K562 (cell line): ENCODE measurements around the gene ARV1. TPM values are rescaled to one million over a fixed set of nuclear protein-coding genes. Genes with fewer than 3 reads are reported as not detected.

Experiments used
- ATAC-seq: fragments of 200-7000 bp; cut with Tn5 transposase; 3 replicates; pipeline ENCODE4 v1.9.1; 2020; ENCODE audit warnings: moderate library complexity
- BruUV-seq: library from RNA; stranded (reverse); fragments of 400-500 nt; replicated peaks from 2 replicates; lab custom pipeline; 2021; lab: Mats Ljungman, UMichigan
- CTCF ChIA-PET: fragments of 300-600 bp; formaldehyde crosslinking; extraction: SDS; loops from one replicate; lab custom pipeline; 2021; ENCODE audit warnings: low intra/inter-chr PET ratio; lab: Yijun Ruan, JAX
- POLR2A ChIA-PET: fragments of 300-600, 350-650 bp; sonication (Branson Sonifier 250); formaldehyde crosslinking; extraction: SDS; loops from one replicate; lab custom pipeline; 2021; ENCODE audit warnings: antibody characterized with exemption, inconsistent platforms; lab: Yijun Ruan, JAX
- DNase-seq, 4 experiments: peaks; one replicate each; pipeline versions ENCODE4 v3.0.0 to v3.0.0-alpha.2; 2011 to 2018; ENCODE audit warnings: low spot score in 3 of 4, mixed read lengths in 3 of 4; ENCODE audit errors: extremely low read depth in 1 of 4
- FAIRE-seq: peaks from 2 replicates; lab custom pipeline; 2011; peaks lifted over from hg19 to GRCh38; lab: Jason Lieb, UNC
- H2AFZ ChIP-seq: 2 replicates; pipeline ENCODE4 v1.6.0; 2011; ENCODE audit warnings: low read depth, low read length, control low read depth, inconsistent platforms
- H3K27ac ChIP-seq: fragments of 200-600 bp; 3 replicates; pipeline ENCODE4 v1.8.0; 2011; ENCODE audit warnings: low read depth, mild to moderate bottlenecking, control low read depth, inconsistent platforms, low read length, moderate library complexity, mixed read lengths; ENCODE audit errors: extremely low read depth
- H3K27me3 ChIP-seq, 2 experiments: fragments of 300-600 bp in 1 of 2; 2 replicates in 1 of 2; 3 replicates in 1 of 2; pipeline versions ENCODE4 v1.6.0 to v1.8.0; 2011; ENCODE audit warnings: inconsistent platforms in 2 of 2, low read length in 2 of 2, mild to moderate bottlenecking in 1 of 2, mixed read lengths in 1 of 2, moderate library complexity in 1 of 2; ENCODE audit not compliant: control insufficient read depth in 2 of 2, insufficient read depth in 2 of 2
- H3K36me3 ChIP-seq: fragments of 300-600 bp; 3 replicates; pipeline ENCODE4 v1.8.0; 2011; ENCODE audit warnings: mild to moderate bottlenecking, low read length, inconsistent platforms; ENCODE audit not compliant: control insufficient read depth, insufficient read depth
- H3K4me1 ChIP-seq, 2 experiments: fragments of 200-600 bp in 1 of 2; replicated peaks in 1 of 2; 2 replicates in 1 of 2; 3 replicates in 1 of 2; pipeline versions ENCODE4 v1.5.1 to v1.8.0; 2011; ENCODE audit warnings: inconsistent platforms in 2 of 2, low read length in 2 of 2, mild to moderate bottlenecking in 1 of 2, mixed read lengths in 1 of 2, moderate library complexity in 1 of 2; ENCODE audit not compliant: control insufficient read depth in 2 of 2, insufficient read depth in 2 of 2
- H3K4me2 ChIP-seq: 2 replicates; pipeline ENCODE4 v1.6.1; 2011; ENCODE audit warnings: low read length, control low read depth, inconsistent platforms, mixed read lengths; ENCODE audit not compliant: insufficient read depth
- H3K4me3 ChIP-seq: fragments of 200-600 bp; sonication (generic), shearing (Covaris generic); 2 replicates; pipeline ENCODE4 v1.5.1; 2016; ENCODE audit warnings: control low read depth, inconsistent platforms
- H3K79me2 ChIP-seq: fragments of 200-600 bp; 3 replicates; pipeline ENCODE4 v1.8.0; 2011; ENCODE audit warnings: low read length, inconsistent platforms; ENCODE audit not compliant: control insufficient read depth, insufficient read depth
- H3K9ac ChIP-seq, 2 experiments: 2 replicates each; pipeline versions ENCODE4 v1.6.0 to v1.6.1; 2011; ENCODE audit warnings: low read depth in 2 of 2, low read length in 2 of 2, control low read depth in 1 of 2, inconsistent platforms in 1 of 2, mild to moderate bottlenecking in 1 of 2, mixed read lengths in 1 of 2; ENCODE audit not compliant: insufficient read depth in 1 of 2
- H3K9me1 ChIP-seq: one replicate; pipeline ENCODE4 v1.6.0; 2011; ENCODE audit warnings: inconsistent platforms, mild to moderate bottlenecking, low read length, moderate library complexity; ENCODE audit not compliant: control insufficient read depth, insufficient read depth
- H3K9me3 ChIP-seq: replicated peaks from 2 replicates; pipeline ENCODE4 v1.5.1; 2011; ENCODE audit warnings: low read depth, low read length, inconsistent platforms; ENCODE audit not compliant: control insufficient read depth, insufficient read depth
- H4K20me1 ChIP-seq: replicated peaks from 2 replicates; pipeline ENCODE4 v1.6.1; 2011; ENCODE audit warnings: low read length, inconsistent platforms, mixed read lengths; ENCODE audit not compliant: control insufficient read depth, insufficient read depth
- ETV5 ChIP-seq: sonication (generic); formaldehyde crosslinking; IDR thresholded peaks from 2 replicates; pipeline ENCODE4 v1.4.0; 2020; ENCODE audit warnings: low read depth, mild to moderate bottlenecking, missing genetic modification reagents
- FOXJ2 ChIP-seq: fragments of 200-800 bp; sonication (Bioruptor generic); IDR thresholded peaks from 2 replicates; pipeline ENCODE4 v1.6.1; 2016; ENCODE audit warnings: missing genetic modification characterization, missing compliant biosample characterization
- GABPB2 ChIP-seq: fragments of 250-450 bp; sonication (Bioruptor Pico); conservative IDR thresholded peaks from 2 replicates; pipeline ENCODE4 v1.5.1; 2021; ENCODE audit warnings: mild to moderate bottlenecking
- GTF2E2 ChIP-seq: fragments of 200-800 bp; sonication (Bioruptor generic); IDR thresholded peaks from 2 replicates; pipeline ENCODE4 v1.6.1; 2016; ENCODE audit warnings: missing genetic modification characterization, missing compliant biosample characterization
- HDAC8 ChIP-seq: fragments of 450-650 bp; IDR thresholded peaks from 2 replicates; pipeline ENCODE4 v1.6.1; 2016; ENCODE audit warnings: mild to moderate bottlenecking, missing genetic modification characterization, moderate library complexity, missing compliant biosample characterization
- HLTF ChIP-seq: fragments of 450-650 bp; IDR thresholded peaks from 2 replicates; pipeline ENCODE4 v1.6.1; 2016
- NUFIP1 ChIP-seq: fragments of 450-650 bp; IDR thresholded peaks from 2 replicates; pipeline ENCODE4 v1.6.1; 2018; ENCODE audit not compliant: partially characterized antibody
- POLR2AphosphoS2 ChIP-seq: IDR thresholded peaks from 2 replicates; pipeline ENCODE4 v1.6.1; 2012; ENCODE audit warnings: low read length, improper control_type of control experiment
- POLR2H ChIP-seq: IDR thresholded peaks from 2 replicates; pipeline ENCODE4 v1.6.1; 2016; ENCODE audit warnings: missing genetic modification characterization, low read depth, mild to moderate bottlenecking, control low read depth, missing compliant biosample characterization, moderate library complexity
- PTBP1 ChIP-seq: fragments of 200-400 bp; formaldehyde crosslinking; IDR thresholded peaks from 2 replicates; pipeline ENCODE4 v1.6.1; 2017; ENCODE audit warnings: low read depth, low read length
- PYGO2 ChIP-seq: fragments of 450-650 bp; IDR thresholded peaks from 2 replicates; pipeline ENCODE4 v1.6.1; 2016; ENCODE audit warnings: mild to moderate bottlenecking, missing genetic modification characterization, moderate library complexity, missing compliant biosample characterization
- SMARCE1 ChIP-seq: fragments of 450-650 bp; IDR thresholded peaks from 2 replicates; pipeline ENCODE4 v1.7.1; 2016; ENCODE audit warnings: mild to moderate bottlenecking
- SRSF1 ChIP-seq: fragments of 200-400 bp; formaldehyde crosslinking; IDR thresholded peaks from 2 replicates; pipeline ENCODE4 v1.6.1; 2017; ENCODE audit warnings: mild to moderate bottlenecking, low read depth, low read length, moderate library complexity
- SRSF7 ChIP-seq: fragments of 200-400 bp; formaldehyde crosslinking; optimal IDR thresholded peaks from 2 replicates; pipeline ENCODE3; 2017; ENCODE audit warnings: mild to moderate bottlenecking, low read depth, low read length
- ZBTB1 ChIP-seq: sonication (generic); formaldehyde crosslinking; IDR thresholded peaks from 2 replicates; pipeline ENCODE4 v1.8.1; 2023; ENCODE audit warnings: missing genetic modification reagents, low read depth, mild to moderate bottlenecking, borderline replicate concordance
- WGBS: fragments of 100-300 bp; shearing (Covaris generic); methylation state at CpG from one replicate; pipeline ENCODE4 v1.1.6; 2016; ENCODE audit warnings: low coverage, mixed read lengths; ENCODE audit not compliant: insufficient coverage; ENCODE audit errors: missing lambda C conversion rate; 5-methylcytosine and 5-hydroxymethylcytosine counted together
- in situ Hi-C: fragments of 300-500 bp; cut with MboI; formaldehyde crosslinking; loops from 4 replicates; pipeline ENCODE4 v1.15.0; 2018; ENCODE audit warnings: inconsistent platforms, mixed read lengths
- intact Hi-C: fragments of 100-400 bp; cut with micrococcal nuclease; formaldehyde crosslinking; loops from 2 replicates; pipeline ENCODE4 v1.14.2; 2022
- polyA plus RNA-seq, 8 experiments: library from polyadenylated mRNA; depleted of rRNA in 4 of 8; stranded (reverse) in 5 of 8; unstranded in 3 of 8; fragments of >200 nt; fragmentation: Nextera tagmentation in 2 of 8; fragmentation: Illumina TruSeq in 1 of 8; extraction: Ambion mirVana in 2 of 8; extraction: Trizol in 1 of 8; gene quantifications; 2 replicates each; pipeline versions ENCODE4 v1.2.1 to v1.2.3, GENCODE V29; 2011 to 2014; ENCODE audit warnings: inconsistent platforms in 1 of 8, missing spikeins in 1 of 8
- total RNA-seq, 7 experiments: library from RNA; depleted of rRNA in 6 of 7; stranded (reverse); fragments of >200 nt in 6 of 7; fragmentation: Illumina TruSeq in 2 of 7; extraction: Trizol in 2 of 7; gene quantifications; 2 replicates each; pipeline versions ENCODE4 v1.2.1 to v1.2.3, GENCODE V29; 2011 to 2021; ENCODE audit warnings: low replicate concordance in 1 of 7
- TF ChIP-seq, protein P1 (sequence below): fragments of 250-450 bp; sonication (Bioruptor Pico); IDR thresholded peaks from 2 replicates; pipeline ENCODE4 v1.8.0; 2022; ENCODE audit warnings: inconsistent platforms

The ARV1 gene
- total and polyA plus RNA-seq, 9 of the 15 experiments (the other 6 are each of a cell fraction or from before 2014, with no cell fraction given): 54.8 to 139 (median 74.0) TPM

DNA sequence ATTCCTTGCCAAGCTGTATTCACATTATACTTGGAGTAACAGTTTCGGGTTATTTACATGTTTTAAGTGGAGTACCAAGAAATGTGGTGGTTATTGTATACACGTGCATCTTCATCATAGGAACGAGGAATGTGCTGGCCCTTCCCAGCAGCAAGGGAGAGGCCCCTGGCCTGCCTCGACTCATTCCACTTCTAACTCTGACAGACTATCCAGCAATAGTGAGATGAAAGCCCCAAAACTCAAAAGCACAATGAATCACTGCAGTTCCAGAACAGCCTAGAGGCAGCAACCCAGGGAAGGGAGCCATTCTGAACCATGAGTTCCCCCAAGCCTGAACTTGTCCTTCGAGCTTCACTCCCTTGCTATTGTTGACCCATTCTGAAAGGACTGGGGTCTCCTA lies 38.1 kb downstream of the ARV1 start:
- in situ Hi-C loops: no loop called here
- FAIRE-seq: no peak
- peak overlapping the region in 1 of 2 experiments; percentile 43; a peak in 1 of 4 replicates for H3K9ac ChIP-seq

More for the DNA sequence above, 38.1 kb downstream of the ARV1 start:
- Histone ChIP-seq H3K4me2 (no peak overlapping the region), H4K20me1 (no peaks in the 10 kb centered on the region; the same call in 1 of the 2 replicates), H3K36me3 (peaks cover 28% of the 10 kb centered on the region; the same call in 2 of the 3 replicates), H3K27ac (no peak overlapping the region), H2AFZ (no peak overlapping the region), H3K9me3 (no peaks in the 10 kb centered on the region), H3K27me3 (no peaks in the 10 kb centered on the region), H3K79me2 (no peaks in the 10 kb centered on the region), H3K9me1 (no peaks in the 10 kb centered on the region), H3K4me1 (no peaks in the 10 kb centered on the region; a peak in 1 of 5 replicates), H3K4me3 (no peak overlapping the region)
- POLR2A ChIA-PET: interaction anchor here (0.6 to 1.7 kb wide), 6 partner anchors 16 to 190 kb away, joined by 3 to 7 read pairs (median 4); no protein-coding TSS in a partner anchor
- TF ChIP-seq POLR2H (tag): 0 out of 2 replicates have a peak, but pooled peaks have one; percentile 6
- no peak for TF ChIP-seq HDAC8 (tag)
- no peak for TF ChIP-seq FOXJ2 (tag)
- TF ChIP-seq NUFIP1: no peak
- TF ChIP-seq SRSF1: no peak
- TF ChIP-seq, protein P1, sequence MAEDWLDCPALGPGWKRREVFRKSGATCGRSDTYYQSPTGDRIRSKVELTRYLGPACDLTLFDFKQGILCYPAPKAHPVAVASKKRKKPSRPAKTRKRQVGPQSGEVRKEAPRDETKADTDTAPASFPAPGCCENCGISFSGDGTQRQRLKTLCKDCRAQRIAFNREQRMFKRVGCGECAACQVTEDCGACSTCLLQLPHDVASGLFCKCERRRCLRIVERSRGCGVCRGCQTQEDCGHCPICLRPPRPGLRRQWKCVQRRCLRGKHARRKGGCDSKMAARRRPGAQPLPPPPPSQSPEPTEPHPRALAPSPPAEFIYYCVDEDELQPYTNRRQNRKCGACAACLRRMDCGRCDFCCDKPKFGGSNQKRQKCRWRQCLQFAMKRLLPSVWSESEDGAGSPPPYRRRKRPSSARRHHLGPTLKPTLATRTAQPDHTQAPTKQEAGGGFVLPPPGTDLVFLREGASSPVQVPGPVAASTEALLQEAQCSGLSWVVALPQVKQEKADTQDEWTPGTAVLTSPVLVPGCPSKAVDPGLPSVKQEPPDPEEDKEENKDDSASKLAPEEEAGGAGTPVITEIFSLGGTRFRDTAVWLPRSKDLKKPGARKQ (CRISPR knock-in tag): no peak
- TF ChIP-seq ETV5: no peak
- no peak for TF ChIP-seq GTF2E2
- TF ChIP-seq SRSF7: no peak
- no peak for TF ChIP-seq GABPB2 (CRISPR knock-in tag)
- no peak for TF ChIP-seq HLTF
- TF ChIP-seq ZBTB1 (CRISPR knock-in tag): no peak
- no peak for TF ChIP-seq SMARCE1
- TF ChIP-seq PTBP1: no peak
- 0 out of 2 replicates have a peak, but pooled peaks have one; percentile 27 for TF ChIP-seq POLR2AphosphoS2
- no peak for TF ChIP-seq PYGO2
- ATAC-seq (peak; percentile 6; the same call in 2 of the 3 replicates), DNase-seq (no peak)
- CTCF ChIA-PET: no interaction called here
- no TSS peak for BruUV-seq
- WGBS: 58% methylated on average over 5 of the region's 5 CpGs
- intact Hi-C loops: loop anchor here (5.0 to 10.0 kb wide), 3 partner anchors 75 to 385 kb away; no protein-coding TSS in a partner anchor
